ENCODE results near the gene FILIP1L.
A peak's percentile ranks its signal among the peaks of the same experiment; 100 is the strongest.

FILIP1L gene

GRCh38 chr3:100114413-100115030, at the start of gene FILIP1L:
Gene FILIP1L, minus strand, starts transcription at chr3:100114501.
- DNase-seq = no peak

DNA sequence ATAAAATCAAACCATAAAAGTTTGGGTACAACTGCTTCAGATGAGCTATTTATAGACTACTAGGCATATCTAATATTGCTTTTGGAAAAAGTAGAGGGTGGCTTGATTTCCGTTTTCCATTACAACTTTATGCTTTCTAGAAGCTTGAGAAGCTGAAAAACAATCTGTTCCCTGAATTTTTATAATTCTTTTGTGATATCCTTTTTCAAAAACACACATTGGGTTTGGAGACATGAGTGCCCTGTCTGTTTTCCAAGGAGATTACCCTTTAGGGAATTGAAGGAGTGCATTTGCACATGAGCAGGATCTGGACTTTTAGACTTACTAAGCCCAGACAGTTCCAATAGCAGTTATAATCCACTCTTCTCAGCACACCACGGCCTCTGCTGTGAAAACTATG, 49.5 kb upstream of the FILIP1L start:
- no peak for DNase-seq

DNA sequence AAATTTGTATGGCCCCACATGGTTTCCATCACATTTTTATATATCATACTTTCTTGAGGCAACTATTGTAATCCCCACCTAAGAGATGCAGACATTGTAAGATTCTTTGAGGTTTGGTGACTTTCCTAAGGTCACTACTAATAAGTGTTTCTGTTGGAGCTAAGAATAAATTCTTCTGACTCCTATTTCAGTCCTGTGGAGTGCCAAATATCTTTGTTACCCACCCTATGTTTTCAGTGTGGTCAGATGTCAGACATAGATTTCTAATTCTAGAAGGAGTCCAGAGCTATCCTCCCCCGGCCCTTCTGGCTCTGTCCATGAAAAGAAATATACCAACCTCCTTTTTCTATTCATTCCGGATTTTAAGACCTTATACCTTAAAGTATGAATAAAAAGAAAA, 46.2 kb upstream of the FILIP1L start:
- DNase-seq = no peak

- DNase-seq = no peak
These were observed 45.2 kb upstream of the FILIP1L start for GRCh38 chr3:100159331-100160153.

DNA sequence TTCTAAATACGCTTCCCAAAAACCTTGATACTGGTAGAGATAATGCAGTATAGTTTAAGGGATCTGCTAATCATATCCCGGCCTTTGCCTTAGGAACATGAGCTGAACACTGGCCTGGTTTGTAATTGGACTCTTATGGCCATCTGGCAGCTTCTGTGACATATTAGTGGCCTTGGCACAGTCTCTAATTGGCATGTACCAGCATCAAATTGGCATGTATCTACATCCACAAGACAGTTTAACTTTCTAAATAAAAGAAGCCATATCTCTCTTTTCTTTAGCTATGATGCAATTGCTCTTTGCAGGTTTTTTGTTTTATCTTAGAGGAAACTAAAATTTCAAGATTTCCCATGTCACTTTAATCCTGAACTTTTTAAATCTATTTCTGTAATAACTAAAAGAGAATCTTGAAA, 44.6 kb upstream of the FILIP1L start:
- no peak for DNase-seq

GRCh38 chr3:100157685-100158084, 43.4 kb upstream of the FILIP1L start:
- DNase-seq = no peak

DNA sequence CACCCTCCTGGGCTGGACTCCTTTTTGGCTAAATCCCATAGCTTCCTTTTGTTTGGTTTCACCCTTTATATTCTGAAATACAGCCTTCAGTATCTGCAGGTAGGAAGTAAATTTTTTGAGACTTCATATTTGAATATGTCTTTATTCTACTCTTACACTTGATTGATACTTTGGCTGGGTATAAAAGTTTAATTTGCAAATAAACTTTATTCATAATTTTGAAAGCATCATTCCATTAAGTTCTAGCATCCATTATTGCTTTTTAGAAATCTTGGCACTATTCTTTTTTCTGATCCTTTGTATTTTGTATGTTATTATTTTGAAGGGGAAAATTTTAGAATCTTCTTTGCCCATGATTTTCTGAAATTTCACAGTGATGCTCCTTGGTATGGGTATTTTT, 41.3 kb upstream of the FILIP1L start:
- no peak for DNase-seq

- peak; percentile 2 to 8 for DNase-seq
These were observed 40.8 kb upstream of the FILIP1L start for GRCh38 chr3:100155128-100155527.

GRCh38 chr3:100154171-100154570, 39.9 kb upstream of the FILIP1L start:
- DNase-seq = no peak

- DNase-seq = peak; percentile 33 to 34
These were observed 36.9 kb upstream of the FILIP1L start for GRCh38 chr3:100151024-100151707.

DNA sequence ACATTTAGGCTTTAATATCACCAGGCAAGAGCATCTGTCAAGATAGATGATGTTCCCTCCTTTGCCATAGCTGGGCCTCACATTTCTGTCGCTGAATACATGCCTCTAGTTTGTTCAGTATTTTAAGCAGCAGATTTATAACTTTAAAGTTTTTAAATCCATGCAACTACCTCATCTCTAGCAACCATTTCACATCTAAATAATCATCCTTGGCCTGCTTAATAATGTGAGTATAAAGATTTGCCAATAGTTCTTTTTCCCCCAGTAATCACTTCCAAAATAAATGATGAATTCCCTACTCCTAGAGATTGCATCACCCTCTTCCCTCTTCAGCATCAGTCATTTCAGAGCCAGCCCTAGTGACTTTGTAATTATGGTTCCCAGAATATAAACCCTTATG, 36.2 kb upstream of the FILIP1L start:
- no peak for DNase-seq

DNA sequence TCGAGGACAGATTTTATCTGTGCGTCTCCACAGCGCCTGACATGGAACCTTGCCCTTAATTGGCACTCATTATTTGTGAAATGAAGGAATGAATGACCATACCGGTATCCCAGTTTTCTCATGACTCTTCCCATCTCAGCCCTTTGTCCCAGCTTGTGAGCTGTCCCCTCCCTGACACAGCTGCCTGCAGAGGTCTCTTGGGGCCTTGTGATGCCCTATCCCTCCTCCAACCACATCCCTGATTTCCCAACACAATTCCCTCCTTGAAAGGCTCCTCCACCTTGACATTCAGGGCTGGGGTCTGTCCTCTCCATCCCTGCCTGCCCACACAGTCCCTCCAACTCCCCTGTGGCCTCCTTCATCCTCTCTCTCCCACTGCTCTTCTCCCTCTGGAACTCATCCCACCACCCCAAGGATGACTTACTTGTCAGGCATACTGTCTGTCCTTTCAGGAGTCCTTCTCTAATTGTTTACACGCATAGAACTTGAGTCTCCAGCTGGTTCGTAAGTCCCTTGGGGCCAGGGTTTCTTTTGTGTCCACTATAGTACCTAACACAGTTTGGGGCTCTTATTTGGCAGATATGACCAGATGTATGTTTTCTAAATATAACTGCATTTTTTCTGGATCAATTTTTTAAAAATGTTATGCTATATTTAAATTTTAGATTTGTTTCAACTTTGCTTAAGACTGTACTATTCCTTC, 35.6 kb upstream of the FILIP1L start:
- no peak for DNase-seq

DNA sequence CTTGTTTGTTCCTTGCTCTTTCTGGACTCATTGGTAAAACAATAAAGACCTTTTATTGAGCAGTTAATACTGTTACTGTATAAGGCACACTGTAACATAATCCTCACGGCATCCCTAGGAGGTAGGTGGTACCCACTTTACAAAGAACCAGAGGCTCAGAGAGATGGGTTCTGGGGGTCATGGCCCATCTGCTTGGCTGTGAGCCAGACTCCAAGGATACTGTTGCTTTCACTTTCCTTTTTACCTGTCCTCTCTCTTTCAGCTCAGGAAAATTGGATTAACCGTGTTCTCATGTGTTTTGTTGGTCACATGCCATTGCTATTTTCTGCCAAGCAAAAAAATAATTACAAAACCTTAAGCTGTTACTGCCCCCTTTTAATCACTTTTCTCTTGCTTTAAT, 34.8 kb upstream of the FILIP1L start:
- no peak for DNase-seq

GRCh38 chr3:100144255-100144866, 30.1 kb upstream of the FILIP1L start:
- DNase-seq = peak; percentile 47 to 53

DNA sequence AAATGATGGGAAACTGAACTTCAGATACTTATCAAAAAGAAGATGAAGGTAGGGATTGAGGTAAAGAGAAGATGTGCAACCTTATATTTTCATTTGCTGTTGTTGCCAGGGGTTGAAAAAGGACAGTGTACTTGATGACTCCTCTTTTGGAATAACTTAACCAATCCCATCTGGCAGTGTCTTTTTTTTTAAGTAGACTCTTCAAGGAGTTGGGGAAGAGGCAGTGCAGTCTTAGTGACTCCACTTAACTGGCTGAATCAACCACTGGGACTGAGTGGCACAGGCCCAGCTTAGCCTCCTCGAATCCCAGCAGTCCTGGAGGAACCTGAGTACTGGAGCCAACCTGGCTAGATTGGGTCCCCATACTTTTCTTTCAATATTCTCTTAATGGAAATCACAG, 27.3 kb upstream of the FILIP1L start:
- DNase-seq = no peak

DNA sequence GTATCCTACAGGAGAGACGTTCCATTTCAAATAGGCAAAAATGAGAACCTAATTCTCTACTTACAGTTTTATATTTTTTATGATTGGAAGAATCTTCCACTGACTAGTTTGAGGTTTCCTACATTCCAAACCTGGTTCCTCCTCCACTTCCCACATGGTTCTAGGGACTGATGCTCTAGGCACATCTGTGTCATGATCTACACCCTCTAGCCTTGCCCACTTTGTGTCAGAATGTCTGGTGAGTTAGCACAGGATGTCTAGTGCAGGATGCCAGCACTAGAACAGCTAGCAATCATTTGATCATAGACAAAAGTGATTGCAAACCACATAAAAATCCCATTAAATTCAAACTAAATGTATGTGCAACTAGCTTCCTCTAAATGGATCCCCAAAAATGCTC, 26.7 kb upstream of the FILIP1L start:
- DNase-seq = no peak

DNA sequence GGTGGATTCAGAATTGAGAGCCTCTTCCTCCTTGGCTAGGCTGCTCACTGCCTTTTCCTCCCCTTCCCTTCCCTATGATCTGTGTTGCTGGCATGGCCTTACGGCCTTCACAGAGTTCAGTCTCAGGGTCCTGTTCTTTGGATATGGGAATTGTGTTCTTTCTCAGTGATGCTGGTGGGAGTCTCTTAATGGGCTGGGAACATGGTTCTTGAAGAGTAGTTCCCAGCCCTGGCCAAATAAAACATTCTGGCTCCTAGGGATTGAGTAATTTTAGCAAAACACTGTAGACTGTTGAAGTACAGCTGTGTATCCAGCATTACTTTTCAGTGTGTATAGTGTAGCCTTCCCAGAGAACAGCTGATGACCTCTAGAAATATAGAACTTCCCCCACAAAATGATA, 22.6 kb upstream of the FILIP1L start:
- DNase-seq = no peak

GRCh38 chr3:100131241-100131640, 16.9 kb upstream of the FILIP1L start:
- DNase-seq = peak; percentile 51 to 53

GRCh38 chr3:100129941-100130340, 15.6 kb upstream of the FILIP1L start:
- peak; percentile 56 to 67 for DNase-seq

DNA sequence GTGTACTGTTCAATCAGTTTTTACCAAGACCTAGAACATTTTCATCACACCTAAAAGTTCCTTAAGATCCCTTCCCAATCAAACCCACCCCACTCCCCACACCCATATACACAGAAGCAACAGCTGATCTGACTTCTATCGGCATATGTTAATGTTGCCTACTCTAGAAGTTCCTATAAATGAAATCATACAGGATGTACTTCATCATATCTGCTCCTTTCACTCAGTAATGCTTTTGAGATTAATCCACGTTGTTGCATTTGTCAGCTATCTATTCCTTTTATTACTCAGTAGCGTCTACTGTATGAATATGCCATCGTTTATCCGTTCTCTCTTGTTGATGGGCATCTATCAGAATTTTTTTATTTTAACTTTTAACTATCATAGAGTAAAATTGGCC, 14.3 kb upstream of the FILIP1L start:
- DNase-seq = no peak

GRCh38 chr3:100127792-100128191, 13.5 kb upstream of the FILIP1L start:
- DNase-seq = no peak

- DNase-seq = no peak
These were observed 11.0 kb upstream of the FILIP1L start for GRCh38 chr3:100125161-100125938.

All from Kasumi-1 (cell line).